ENCODE results near the gene EXTL1.

- TF ChIP-seq EZH2 (IDR thresholded peaks at IDR 0.05; ENCODE audit: insufficient read depth, low read length) = no peak
- no peak for TF ChIP-seq CTCF (IDR thresholded peaks at IDR 0.05; ENCODE audit: insufficient read depth, low read depth, low read length)
Measured at GRCh38 chr1:26082020-26082350, 60.4 kb downstream of the EXTL1 start.
